Central memory CD4-positive, alpha-beta T cell (primary cell): ENCODE results near the gene SLC22A23.
A peak's percentile ranks its signal among the peaks of the same experiment; 100 is the strongest.

Experiments
- DNase-seq: peaks from one replicate; pipeline ENCODE4 v3.0.0; 2022

Gene SLC22A23

DNA sequence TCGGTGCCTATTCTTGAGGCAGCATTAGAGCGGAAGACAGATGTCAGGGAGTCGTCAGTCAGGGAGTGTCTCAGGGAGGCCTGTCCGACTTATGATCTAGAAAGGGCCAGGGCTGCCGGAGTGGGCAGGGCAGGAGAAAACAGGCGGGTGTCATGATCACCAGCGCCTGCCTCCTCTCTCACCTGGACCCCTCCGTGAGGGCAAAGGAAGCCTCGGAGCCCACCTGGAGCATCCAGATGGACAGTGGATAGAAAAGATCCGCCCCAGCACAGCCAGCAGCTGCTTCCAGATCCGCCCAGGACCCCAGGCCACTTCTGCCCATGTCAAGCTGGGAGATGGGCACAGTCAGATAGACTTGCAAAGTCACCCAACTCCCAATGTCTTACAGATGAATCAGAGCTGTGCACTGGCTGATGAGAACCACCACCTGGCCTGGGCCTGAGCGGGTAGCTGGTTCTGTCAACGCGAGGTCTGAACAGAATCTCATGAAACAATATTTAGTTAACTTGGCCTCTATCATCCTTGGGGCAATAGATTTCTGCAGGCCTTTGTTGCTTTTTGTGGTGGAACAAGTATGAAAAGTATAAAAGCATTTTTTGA lies 175.9 kb downstream of the SLC22A23 start:
- no peak for DNase-seq

DNA sequence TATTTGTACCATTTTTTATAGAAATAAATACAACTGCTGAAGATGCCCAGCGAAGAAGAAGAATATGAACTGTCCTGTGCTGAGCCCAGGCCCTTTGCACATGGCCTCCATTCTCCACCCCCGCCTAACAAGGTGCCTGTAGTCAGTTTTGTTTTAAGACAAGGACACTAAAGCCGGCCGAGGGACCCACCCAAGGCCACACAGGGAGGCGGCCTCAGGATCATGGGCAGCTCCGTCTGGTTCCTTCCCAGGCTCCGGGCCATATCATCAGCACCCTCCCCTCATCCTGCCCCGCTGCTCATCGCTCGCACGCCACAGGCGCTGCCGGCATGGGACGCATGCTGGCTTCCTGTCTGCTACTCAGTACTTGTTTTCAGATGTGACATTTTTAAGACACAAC lies 176.8 kb downstream of the SLC22A23 start:
- no peak for DNase-seq

DNA sequence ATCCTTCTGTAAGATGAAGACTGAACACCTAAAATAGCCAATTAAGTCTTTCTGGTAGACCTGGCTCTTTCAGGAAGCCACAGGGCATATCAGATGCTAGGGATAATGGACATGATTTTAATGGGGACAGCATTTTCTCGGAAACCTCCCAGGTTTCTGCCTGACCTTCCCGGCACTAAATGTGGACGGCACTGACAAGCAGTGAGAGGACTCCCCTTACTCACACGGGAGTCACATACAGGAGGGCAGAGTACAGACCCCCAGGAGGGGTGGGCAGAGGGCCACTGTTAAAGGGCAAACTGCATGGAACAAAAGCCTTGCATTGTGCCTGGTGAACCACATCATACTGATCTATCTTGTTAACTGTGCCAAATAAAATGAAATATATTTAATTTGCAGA lies 178.2 kb downstream of the SLC22A23 start:
- no peak for DNase-seq

DNA sequence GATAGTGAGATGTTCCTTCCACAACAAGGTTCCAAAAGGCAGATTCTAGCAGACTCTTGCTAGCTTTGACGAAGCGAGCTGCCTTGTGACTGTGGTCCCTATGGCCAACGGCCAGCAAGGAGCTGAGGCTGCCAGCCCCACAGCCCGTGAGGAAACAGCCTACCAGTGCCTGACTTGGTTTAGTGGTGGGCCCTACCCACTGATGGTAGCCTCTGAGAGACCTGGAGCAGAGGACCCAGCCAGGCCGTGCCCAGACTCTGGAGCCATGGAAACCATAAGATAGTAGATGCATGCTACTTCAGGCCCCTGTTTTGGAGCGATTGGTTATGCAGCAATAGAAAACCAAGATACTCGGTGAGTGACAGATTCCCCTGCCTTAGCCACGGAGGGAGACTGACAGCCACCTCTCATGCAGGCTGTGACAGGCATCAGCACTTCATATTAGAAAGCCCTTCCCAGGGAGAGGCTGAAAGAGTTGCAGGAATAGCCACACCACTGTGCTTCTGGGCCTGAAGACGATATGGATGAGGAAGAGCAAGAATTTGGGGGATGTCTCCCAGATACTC lies 178.9 kb downstream of the SLC22A23 start:
- no peak for DNase-seq

DNA sequence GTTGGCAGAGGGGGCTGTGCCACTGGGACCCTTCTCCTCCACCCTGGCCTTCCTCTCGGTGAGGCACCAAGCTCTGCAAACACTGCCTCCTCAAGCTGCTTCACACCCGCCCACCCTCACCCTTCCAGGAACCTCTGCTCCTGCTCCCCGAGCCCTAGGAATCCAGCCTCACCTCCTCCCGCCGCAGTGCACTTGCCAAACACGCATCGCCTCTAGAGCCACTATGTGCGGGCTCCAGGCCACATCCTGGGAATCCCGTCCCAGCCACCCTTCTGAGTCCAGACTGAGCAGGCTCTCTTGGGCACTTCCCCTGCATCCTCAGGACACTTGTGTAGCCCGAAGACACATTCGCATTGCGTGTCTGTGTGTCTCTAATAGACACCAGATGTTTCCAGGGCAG lies 179.6 kb downstream of the SLC22A23 start:
- DNase-seq: no peak

DNA sequence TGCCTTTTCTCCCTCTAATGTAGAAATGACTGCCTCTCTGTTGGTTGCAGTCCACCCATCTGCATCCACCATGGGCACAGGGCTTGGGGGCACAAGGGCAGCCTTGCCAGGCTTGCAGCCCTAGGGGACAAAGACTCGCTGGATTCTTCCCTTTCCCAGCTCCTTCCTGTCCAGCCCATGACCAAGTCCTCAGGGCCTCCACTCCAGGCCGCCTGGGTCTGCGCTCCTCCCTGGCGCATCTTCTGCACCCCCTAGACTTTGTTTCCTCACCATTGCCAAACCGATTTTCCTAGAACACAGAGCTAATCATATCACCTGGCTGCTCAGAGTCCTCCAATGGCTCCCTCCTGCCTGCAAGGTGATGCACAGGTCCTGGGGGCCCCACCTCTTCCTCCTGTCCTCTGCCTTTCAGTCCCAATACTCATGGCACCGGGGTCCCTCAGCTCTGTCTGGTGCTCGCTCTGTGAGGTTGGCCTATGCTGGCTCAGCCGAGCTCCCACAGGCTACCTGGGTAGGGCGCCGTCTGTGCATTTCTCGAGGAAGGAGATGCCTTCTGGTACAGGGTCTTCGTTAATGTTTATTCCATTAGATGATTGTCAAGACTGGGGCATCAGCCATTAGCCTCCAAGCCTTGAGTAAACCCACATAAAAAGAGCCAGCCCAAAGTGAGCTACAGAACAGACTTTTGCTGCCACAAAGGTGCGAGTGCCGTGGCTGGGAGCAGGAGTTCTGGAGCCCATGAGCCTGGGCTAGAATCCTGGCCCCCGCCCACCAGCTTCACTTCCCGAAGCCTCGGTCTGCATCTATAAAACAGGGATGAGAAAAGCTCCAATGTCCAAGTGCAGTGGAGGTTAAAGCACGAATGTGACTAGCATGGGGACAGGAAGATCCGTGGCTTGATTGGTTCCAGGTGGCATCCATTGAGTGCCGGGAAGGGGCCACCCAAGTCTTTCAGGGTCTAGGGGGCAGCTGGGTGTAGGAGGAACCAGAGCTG lies 180.4 kb downstream of the SLC22A23 start:
- no peak for DNase-seq

DNA sequence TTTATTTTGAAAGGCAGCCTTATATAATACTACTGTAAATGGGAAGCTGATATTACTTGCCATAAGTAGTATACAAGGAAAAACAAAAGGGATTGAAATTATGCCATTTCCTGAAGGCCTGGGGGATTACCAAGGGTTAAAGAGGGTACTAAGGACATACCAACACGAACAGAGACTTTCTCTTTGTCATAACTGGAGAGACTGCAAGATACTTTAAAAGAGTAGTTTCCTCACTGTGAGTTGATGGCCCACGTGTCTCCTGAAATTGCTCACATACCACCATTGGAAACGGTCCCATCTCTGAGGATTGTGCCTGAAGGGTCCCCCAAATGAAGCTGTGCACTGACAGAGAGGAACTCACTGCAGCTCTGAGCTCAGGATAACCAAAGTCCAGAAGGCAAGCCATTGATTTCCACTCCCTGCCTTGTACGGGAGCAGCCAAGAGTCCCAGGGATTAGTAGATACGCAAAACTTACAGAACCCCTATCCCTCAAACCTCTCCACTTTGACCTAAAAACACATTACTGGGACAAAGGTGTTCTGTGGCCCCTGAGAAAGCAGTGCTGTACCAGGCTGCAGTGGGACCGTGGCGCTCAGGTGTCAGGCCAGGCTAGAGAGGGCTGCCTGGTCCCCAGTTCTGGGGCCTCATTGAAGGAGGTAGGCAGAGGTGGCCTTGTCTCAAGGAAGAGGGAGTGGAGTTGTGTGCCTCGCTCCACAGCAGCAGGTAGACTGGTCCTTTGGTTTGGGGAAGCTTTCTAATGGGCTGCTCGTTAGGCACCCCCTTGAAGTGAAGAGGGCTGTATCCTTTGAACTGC lies 182.9 kb downstream of the SLC22A23 start:
- no peak for DNase-seq

DNA sequence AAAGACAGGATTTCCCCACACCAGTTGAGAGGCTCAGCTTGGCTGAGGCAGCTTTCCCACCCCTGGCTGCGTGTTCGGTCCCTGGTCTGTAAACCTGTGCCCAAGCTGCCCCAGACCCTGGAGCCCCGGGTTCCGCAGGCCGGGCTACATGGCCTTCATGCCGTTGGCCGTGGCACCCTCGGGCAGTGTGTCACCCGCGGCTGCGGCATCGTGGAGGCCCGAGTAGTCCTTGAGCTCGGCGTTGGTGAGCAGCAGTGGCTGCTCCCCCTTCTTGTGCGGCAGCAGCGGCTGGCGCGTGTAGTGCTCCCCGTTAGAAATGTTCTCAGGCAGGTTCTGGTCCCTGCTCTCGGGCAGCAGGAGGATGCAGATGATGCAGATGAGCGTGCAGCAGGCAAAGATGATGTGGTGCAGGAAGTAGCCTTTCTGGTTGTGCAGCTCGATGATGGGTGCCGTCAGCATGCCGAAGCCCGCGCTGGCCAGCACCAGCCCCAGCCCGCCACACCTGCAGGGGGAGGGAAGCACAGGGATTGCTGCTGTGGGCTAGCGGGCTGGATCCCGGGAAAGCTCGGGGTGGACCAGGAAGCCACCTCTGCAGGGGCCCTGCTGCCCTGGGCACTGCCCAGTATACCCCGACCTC lies 183.8 kb downstream of the SLC22A23 start:
- DNase-seq: no peak

DNA sequence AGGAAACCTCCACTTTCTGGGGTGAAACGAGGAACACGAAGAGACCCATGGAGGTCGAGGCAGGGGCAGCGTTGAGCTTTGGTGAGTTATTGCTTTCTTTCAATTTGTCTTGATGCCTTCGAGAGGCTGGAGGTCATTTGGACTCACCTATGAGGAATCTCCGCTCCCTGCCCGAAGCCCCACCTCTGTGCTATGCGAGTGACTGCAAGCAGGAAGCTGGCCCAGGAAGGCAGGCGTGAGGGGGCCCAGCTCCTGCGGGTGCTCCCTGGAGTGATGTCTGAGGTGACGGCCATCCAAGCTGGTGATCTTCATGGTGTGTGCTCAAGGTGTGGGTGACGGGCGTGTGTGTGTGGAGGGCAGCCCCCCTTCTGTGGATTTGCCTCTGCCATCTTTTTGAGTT lies 185.1 kb downstream of the SLC22A23 start:
- DNase-seq: no peak

DNA sequence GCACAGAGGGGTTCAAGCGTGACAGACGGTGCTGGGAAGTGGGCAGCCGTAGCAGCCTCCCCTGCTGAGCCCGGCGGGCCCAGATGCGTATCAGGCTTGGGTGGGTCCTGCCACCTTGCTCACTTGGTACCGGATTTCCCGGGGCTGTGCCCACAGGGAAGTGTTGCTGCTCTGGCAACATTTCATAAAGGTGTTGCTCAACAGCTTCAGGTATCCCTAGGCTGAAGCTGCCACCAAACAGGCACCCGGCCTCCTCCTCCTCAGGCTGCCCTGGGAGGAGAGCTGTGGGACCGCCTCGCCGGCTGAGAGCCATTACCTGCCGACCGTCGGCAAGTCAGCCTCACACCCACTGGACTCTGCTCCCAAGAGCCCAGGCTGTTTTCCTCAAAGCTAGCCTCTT lies 186.6 kb downstream of the SLC22A23 start:
- DNase-seq: no peak

DNA sequence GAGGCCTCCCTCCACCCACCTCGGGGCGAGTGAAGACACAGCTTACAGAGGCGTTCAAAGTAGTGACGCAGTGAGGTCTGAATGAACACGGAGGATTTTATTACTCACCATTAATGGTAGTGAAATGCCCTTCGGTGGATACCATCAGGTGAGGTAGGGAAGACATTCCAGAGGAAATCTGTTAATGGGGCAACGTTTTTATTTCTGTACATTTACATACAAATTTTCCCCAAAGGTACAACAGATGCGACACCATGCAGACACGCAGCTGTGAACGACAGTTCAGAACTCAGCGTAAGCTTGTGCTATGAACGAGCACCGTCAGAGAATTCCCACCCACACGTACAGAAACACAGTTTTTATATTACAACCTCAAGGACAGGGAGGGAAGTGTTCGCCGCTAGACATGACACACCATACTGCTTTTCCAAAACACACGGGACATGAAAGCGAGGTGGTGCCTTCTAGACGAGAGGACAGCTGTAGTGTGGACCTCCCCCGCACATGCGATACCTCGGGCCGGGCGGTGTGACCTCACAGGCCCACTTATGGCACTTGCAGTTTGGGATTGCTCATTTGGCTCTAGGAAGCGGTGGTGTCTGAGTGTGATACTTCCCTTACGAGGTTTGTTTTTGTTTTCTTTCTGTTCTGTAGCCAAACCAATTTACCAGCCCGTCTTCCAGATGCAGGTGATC lies 187.4 kb downstream of the SLC22A23 start:
- DNase-seq: peak; percentile 7

DNA sequence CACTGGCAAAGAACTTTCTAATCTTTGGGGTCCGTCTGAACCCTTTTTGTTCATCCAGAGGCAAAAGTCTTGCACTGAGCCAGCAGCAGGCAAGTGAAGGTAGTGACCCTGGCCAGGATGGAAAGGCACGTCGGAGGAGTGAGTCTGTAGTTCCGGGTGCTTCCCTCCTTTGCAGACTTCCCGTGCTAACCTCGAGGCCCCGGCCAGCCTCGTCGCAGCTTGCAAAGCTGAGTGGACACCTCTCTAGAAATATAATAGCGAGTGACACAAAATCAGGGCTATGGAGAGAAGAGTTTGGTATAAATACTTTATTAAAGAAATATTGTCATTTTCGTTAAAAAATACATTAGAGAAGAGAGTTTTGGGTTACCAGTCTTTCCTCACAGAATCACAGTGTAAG lies 188.2 kb downstream of the SLC22A23 start:
- DNase-seq: no peak

DNA sequence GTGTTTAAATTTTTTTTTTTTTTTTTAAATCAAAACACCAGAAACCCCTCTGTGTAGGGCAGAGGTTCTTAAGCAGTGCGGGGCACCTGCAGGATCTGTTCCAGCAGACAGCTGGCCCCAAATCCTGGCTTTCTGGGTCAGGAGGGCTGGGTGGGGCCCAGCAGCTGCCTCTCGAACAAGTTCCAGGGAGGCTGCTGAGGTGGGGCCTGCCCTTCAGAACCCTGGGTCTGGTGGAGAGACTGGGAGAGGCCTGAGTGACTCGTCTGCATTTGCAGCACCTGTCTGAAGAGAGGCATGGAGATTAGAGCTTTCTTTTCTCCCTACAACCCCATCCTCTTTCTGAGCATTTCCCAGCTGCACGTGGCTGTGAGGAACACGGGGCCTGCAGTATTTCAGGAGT lies 189.7 kb downstream of the SLC22A23 start:
- DNase-seq: no peak

DNA sequence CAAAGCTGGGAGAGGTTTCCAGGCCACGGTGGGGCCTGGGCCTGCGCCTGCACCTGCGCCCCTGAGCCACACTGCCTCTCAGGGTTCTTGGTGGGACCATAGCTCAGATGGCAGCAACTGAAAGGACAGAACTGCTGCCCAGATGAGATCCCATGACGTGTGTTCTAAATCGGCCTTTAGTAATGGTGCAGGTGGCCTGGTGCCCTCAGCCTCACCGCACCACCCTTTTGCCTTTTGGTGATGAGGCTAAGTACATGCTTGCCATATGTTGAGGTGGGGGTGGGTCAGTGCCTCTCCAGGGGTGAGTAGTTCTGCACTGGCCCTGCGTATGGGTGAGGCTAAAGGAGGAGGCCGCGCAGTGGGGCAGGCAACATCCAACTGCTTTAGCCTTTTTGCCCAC lies 190.7 kb downstream of the SLC22A23 start:
- DNase-seq: no peak

DNA sequence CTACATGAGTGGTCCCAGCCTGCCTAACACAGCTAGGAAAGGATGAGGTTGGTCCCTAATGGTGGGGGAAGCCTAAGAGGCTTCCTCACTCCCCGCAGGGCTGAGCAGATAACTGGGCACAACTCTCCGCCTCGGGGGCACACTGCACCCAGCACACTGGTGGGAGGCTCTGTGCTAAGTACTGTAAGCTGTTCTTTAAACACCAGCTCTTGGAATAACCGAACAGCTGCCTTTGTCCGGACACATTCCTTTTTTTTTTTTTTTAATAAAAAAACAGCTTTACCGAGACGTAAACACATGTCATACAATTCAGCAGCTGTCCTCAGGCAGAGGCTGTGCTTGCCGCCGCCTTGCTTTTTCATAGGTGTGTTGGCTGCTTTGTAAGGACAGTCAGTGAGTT lies 191.2 kb downstream of the SLC22A23 start:
- no peak for DNase-seq

DNA sequence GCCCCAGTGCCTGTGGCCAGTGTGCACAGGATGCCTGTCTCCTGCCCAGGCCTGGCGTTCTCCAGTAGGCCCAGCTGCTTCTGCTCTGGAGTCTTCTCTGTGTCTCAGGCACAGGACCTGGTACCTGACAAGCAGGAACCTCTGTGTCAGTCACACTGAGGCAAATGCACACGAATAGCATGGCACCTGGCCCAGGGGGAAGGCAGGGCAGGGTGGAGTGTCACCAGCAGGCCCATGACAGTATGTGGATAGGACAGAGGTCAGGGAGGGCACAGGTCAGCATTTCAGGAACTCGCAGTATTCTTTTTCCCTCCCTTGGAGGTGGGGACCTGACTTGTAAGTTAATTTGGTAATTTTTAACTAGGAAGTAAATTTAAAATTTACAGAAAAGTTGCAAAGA lies 192.5 kb downstream of the SLC22A23 start:
- no peak for DNase-seq

DNA sequence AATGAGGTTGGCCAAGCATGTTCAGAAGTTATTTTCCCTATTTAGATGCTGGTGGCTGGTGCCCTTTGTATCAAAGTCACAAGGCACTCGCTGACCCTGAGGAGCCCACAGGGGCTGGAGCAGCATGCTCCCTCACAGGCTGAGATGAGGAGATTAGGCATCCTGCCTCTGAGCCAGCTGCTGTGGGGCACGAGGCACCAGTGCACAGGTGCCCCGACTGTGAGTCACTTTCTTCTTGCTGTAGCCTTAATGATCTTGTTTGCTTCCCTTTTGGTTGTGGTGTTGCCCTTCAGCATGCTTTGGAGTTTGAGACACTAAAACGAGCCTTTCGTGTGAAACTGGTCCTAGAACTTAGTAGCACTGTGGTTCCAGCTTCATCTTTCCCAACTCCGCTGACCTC lies 193.8 kb downstream of the SLC22A23 start:
- no peak for DNase-seq

DNA sequence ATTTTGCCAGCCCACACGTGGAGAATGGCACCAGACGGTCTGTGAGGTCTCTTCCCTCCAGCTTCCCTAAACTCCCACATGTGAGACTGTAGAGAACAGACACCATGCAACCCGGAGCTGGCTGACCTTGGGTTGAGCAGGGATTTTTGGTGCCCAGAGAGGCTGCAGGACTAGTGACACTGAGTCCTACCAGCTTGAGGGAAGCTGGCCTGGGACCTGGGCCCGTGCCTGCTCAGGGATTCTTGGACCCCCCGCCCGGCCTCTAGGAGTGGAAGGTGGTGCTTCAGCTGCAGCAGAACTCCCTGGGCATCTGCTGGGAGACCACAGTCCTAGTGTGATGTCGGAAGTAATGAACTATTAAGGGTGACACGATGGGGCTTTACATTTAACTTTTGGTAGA lies 194.9 kb downstream of the SLC22A23 start:
- no peak for DNase-seq

DNA sequence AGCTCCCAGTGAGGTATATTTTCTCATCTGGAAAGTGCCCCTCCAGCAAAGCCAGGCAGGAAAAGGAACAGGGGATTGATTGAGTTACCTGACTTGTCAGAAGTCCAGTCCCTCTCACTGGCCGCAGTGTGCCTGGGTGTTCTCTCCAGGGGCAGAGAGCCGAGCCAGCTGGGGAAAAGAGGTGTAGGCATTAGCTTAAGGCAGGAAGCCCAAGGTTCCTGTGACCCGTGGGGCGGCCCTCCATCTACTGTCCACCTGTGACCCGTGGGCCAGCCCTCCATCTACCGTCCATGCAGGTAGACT lies 195.4 kb downstream of the SLC22A23 start:
- no peak for DNase-seq

DNA sequence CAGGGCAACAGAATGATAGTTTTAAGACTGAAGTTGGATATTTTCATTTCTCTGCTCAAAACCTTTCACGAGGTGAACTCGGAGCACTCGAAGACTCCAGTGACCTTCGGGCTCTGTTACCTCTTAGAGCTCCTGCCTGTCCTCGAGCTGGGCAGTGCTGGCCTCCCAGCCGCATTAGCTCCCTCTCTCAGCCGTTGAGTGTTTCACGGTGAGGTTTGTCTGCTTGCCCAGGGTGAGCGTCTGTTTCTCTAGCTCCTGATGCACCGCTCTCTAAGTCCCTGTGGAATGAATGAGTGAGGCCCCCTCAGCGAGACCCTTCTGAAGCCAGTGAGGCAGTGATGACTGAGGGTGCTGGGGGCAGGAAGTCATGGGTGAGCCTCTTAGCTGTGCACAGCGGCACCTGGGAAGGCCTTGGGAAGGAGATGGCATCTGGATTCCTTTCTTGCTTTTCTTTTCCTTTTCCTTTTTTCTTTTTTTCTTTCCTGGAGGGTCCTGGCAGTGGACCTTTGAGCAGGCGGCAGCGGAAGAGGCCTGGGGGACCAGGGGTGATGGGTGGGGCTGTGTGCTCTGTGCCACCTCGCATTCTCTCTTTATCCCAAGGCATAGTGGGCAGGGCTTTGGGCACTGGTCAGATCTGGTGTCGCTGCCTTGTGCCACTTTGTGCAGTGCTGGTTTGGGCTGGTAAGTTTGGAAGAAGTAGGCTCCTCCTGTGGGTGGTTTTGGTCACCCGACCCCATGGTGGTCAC lies 195.9 kb downstream of the SLC22A23 start:
- no peak for DNase-seq

DNA sequence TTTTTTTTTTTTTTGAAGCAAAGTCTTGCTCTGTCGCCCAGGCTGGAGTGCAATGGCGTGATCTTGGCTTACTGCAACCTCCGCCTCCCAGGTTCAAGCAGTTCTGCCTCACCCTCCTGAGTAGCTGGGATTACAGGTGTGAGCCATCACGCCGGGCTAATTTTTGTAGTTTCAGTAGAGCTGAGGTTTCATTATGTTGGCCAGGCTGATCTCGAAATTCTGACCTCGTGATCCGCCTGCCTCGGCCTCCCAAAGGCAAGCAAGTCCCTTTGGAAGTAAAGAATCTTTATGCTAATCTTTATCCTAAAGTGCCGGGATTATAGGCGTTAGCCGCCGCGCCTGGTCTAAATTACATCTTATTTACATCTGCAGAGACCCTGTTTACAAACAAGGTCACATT lies 196.6 kb downstream of the SLC22A23 start:
- DNase-seq: no peak
